ENCODE data around the gene EBF4. TPM values are rescaled to one million over a fixed set of nuclear protein-coding genes. Genes with fewer than 3 reads are reported as not detected.

The EBF4 gene
- total and polyA plus RNA-seq, 2 of the 8 experiments (the other 6 are each of a cell fraction or from before 2014, with no cell fraction given) = 1.2 to 2.9 TPM

DNA sequence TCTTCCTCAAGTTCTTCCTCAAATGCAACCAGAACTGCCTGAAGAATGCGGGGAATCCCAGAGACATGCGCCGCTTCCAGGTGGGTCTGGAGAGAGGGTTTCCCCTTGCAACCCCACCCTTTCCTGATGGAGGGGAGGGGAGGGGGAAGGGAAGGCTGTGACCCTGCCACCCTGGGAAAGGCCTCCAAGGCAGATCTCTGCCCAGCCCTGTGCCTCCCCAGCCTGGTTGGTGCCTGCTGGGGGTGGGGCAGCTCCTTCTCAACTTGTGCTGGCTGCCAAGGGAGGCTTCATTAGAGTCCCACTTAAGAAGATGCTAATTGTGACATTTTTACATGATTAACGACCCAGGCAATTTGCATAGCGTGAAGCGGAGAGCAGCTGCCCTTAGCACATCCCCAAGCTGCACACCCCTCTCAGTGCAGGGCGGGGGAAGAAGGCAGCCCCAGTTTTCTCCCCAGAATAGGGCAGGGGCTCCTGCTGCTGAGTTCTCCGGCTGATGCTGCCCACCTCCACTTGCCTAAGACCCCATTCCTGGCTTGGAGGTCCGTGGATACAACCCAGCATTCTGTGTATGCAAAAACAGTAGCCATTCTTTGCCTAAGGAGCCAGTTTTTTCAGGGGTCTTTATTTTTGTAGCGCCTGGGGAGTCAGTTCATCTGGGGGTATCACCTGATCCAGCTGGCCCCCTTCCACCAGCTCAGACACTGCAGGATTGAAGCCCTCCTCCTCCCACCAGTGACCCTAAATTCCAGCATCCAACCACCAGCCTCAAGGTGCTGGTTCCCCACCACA is 56.2 kb downstream of the EBF4 start (continued):
- no peak for TF ChIP-seq HDAC2 (IDR thresholded peaks at IDR 0.05; ENCODE audit: borderline replicate concordance in 1 of 2, low read depth in 2 of 2, low read length in 2 of 2)
- TF ChIP-seq ZNF274 (IDR thresholded peaks at IDR 0.05; ENCODE audit: borderline replicate concordance, extremely low read depth, low read length) = no peak
- peak; percentile 76 for TF ChIP-seq CTBP2 (IDR thresholded peaks at IDR 0.05; ENCODE audit: borderline replicate concordance, insufficient read depth, insufficient read length, low read length)
- no peak for TF ChIP-seq RNF2 (IDR thresholded peaks at IDR 0.05; ENCODE audit: borderline replicate concordance, low read depth, low read length, missing control alignments, poor library complexity, severe bottlenecking)

Data from H1 (cell line).